Measurements from ENCODE around the gene TMCO4. TPM values are rescaled to one million over a fixed set of nuclear protein-coding genes. Genes with fewer than 3 reads are reported as not detected.

TMCO4 gene
- total RNA-seq, 1 donor from 2014 or later: 16.8 TPM

DNA sequence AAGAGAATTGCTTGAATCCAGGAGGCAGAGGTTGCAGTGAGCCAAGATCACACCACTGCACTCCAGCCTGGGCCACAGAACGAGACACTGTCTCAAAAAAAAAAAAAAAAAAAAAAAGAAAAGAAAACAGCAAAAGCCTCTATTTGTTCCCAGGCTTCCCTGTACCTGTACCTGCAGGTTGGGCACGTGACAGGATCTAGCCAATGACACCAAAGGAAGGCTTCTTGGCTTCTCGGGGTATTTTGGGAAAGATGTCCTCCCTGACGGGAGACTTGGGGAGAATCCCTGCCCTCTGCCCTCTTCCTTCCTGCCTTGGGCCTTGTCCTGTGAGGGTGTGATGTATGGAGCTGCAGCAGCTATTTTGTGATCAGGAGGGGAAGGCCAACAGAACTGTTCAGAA is 22.8 kb downstream of the TMCO4 start:
- intact Hi-C loops (cut with micrococcal nuclease): no loop called here

DNA sequence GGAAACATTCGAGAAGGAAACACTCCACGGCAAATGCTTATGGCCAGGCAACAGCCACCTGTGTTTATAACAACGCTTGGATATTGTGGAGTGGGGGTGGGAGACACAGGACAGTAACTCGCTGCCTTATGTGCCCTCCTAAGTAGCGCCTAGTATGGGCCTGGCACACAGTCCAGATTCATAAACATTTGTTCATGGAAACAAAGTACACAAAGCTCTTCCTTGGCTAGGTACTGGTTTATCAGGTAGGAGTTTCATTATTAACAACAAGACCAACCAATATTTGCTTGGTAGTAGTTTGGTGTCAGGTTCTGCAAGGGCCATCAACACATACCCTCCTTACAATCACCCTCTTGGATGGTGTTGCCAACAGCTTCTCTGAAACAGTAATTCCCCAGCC is 23.4 kb downstream of the TMCO4 start:
- intact Hi-C loops (cut with micrococcal nuclease): no loop called here

- intact Hi-C loops (cut with micrococcal nuclease): no loop called here
Observed at GRCh38 chr1:19775831-19776230, 23.9 kb downstream of the TMCO4 start.

- intact Hi-C loops (cut with micrococcal nuclease): no loop called here
Observed at GRCh38 chr1:19775317-19775716, 24.4 kb downstream of the TMCO4 start.

DNA sequence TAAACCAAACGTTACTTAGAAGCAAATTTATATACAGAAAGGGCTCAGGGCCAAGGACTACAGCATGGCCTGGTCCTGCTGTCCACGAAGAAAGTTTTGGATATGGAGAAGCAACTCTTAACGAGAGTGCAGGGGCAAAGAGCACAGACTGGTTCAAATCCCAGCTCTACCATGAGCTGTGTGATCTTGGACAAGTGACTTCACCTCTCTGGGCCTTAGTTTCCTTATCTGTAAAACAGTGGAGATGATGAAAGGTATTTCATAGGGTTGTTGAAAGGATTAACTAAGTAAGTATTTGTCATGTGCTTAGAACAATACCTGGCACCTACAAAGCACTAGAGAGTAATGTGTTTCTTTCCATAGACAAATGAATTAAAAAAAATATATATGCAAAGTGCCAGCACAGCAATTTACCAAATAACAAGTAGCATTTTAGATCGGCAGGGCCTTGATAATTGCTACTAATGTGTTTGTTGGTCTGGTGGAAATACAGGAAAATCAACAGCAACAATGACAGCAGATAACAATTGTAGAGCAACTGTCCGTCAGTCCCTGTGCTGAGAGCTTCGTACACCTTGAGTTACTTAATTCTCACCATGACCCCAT is 25.4 kb downstream of the TMCO4 start:
- intact Hi-C loops (cut with micrococcal nuclease): no loop called here

DNA sequence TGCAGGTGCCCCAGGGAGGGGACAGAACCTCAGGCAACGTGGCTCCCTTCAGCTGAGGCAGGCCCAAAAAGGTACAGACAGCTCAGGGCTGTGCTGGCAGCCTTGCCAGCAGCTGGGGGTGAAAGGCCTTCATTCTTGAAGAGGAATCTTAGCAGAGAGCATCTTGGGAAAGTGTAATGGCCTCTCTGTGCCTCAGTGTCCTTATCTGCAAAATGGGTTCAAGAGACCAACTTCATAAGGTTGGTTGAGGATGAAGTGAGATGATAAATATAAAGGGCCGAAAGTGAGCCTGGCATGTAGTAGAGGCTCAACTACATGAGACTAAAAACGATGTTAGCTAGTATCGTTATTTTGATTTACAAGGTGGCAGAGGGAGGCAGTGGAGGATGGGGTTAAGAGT is 26.2 kb downstream of the TMCO4 start:
- intact Hi-C loops (cut with micrococcal nuclease): no loop called here

DNA sequence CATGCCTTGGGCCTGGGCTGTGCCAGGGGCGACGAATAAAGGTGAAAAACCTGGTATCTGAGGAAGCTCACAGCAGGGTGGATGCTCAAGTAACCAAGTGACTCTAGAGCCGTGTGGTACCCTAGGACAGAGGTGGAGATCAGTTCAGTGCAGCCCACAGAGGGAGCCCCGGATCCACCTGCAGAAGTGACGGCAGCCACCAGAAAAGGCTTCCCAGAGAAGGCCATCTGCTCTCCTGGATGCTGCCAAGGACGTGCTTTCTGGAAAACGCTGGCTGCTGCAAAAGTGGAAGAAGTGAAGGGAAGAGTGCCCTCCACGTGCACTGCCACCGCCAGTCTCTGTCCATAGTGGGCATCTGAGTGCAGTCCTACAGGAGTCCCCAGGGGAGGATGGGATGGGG is 27.7 kb downstream of the TMCO4 start:
- intact Hi-C loops (cut with micrococcal nuclease): no loop called here

DNA sequence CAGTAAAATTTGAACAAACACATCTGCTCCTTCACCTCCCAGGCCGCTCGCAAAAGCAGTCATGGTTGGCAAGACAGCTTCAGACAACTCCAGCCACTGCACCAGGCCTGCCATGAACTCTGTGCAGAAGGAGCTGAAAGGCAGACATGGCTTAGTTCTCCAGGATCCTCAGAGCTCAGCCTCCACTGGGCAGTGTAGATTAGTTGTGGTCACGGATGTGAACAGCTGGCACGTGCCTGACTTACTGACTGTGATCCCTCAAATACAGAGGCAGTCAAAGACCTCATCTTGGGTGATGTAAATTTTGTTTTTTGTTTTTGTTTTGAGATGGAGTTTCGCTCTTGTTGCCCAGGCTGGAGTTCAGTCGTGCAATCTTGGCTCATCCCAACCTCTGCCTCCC is 28.4 kb downstream of the TMCO4 start:
- intact Hi-C loops (cut with micrococcal nuclease): no loop called here

DNA sequence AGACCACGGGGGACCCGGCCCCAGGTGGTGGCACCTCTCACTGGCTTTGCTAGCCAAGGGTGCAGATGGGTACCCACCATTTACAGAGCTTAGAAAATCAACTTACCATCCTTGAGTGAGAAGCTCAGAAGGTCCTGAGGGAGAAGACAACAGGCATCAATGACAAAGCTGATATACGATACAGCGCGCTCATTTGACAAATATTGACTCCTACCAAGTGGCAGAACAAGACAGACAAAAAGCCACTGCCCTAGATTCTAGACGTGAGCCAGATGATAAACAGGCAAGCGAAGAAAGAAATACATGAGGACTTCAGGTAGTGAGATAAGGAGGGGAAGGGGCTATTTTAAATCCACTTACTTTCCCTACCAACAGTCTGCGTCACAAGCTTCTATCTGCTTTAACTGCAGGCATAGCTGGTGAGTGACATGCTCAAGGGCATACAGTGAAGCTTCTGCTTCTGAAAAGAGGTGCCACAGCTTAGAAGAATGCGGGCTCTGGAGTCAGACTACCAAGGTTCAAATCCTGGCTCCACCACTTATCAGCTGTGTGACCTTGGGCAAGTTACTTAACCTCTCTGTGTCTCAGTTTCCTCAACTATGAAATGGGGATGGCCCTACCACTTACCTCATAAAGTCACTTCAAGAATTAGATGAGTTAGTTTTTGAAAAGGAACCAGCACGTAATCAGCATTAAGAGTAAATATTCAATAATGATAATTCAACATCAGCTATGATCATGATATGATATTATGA is 29.1 kb downstream of the TMCO4 start:
- intact Hi-C loops (cut with micrococcal nuclease): no loop called here

- intact Hi-C loops (cut with micrococcal nuclease): no loop called here
Observed at GRCh38 chr1:19769211-19769932, 30.3 kb downstream of the TMCO4 start.

DNA sequence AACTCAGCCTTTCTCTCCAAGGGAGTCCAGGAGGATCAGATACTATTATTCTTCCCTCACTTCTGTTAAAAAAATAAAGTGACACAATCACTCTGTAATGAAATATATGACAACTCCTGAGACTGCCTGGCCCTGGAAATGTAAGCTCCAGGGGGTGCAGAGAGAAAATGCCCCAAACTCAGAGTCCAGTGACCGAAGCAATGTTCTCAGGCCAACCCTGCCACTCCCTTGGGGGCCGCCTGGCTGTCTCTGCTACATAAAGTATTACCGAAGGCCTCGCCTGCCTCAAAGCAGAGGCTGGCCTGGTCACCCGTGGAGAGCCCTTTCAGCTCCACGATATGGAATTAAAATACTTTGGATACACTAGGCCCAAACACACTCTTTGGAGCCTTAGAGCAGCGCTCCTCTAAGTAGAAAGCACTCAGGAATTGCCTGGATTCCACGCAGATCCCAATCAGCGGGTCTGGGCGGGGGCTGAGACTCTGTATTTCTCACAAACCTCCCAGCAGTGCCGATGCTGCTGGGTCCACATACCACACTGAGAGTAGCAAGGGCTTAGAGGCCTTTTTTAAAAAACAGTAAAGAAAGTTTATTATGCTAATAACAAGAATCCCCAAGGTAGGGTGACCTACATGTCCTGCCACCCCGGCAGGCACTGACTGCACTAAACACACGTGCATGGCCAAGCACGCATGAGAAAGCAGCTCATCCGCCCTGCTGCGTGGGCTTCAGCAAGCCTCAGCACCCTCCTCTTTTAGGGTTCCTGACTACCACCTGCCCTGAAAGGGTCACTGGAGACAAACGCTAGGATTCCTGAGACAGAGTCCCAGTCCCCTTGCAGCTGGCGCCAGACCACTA is 31.1 kb downstream of the TMCO4 start:
- intact Hi-C loops (cut with micrococcal nuclease): no loop called here

DNA sequence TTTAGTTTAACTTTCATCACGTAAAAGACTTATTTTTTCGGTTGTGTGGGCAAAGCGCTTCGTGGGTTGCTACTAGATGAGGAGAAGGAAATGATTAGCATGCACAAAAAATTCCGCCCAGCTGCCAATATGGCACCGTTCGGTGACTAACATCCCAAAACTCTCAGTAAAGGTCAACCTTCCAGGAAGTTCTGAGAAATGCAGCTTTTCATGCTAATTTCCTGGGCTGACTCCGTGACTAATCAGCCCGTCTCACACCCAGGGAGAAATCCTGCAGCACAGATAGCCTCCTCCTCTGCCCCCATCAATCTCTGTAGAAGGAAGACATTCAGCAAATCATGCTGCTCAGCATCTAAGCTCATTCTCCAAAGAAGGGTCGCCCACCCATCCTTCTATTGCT is 34.1 kb downstream of the TMCO4 start:
- intact Hi-C loops (cut with micrococcal nuclease): no loop called here

DNA sequence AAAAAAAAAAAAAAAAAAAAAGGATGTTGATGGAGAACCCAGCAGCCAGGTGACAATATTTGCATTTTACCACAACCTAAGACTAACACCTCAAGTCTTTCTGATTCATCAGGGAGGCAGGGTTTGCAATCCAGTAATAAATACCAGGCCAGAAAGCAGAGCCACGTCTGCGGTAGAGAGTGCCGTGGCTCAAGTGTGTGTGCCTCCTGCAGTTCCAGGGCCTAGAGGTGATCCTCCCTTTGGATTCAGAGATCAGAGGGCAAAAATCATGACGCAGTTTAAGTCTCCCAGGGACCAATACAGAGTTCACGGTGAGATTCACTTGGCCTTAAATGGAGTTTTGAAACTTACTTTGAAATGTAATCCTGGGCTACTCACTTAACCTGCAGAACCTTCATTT is 34.9 kb downstream of the TMCO4 start:
- intact Hi-C loops (cut with micrococcal nuclease): no loop called here

- intact Hi-C loops (cut with micrococcal nuclease): loop anchor here (1.0 kb wide), 1 partner anchor 49 kb away; no protein-coding TSS in a partner anchor
Observed at GRCh38 chr1:19762175-19762779, 37.4 kb downstream of the TMCO4 start.

DNA sequence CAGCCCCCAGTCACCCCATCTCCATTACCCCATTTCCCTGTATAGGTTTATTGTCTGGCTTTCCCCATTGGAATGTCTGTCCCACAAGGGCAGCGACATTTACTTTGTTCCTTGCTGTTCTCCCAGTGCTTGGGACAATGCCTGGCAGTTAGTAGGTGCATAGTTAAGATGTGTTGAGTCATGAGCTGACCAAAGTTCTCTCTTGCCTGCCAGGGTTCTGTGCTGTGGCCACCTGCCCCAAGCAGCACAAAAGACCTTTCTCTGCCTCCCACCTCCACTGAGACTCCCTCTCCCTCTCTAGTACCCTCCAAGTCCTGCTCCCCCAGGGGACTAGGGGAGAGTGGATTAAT is 40.0 kb downstream of the TMCO4 start:
- intact Hi-C loops (cut with micrococcal nuclease): no loop called here

GRCh38 chr1:19758227-19758830 is 41.4 kb downstream of the TMCO4 start:
- intact Hi-C loops (cut with micrococcal nuclease): no loop called here

GRCh38 chr1:19757641-19758040 is 42.1 kb downstream of the TMCO4 start:
- intact Hi-C loops (cut with micrococcal nuclease): no loop called here

GRCh38 chr1:19756480-19756879 is 43.2 kb downstream of the TMCO4 start:
- intact Hi-C loops (cut with micrococcal nuclease): no loop called here

DNA sequence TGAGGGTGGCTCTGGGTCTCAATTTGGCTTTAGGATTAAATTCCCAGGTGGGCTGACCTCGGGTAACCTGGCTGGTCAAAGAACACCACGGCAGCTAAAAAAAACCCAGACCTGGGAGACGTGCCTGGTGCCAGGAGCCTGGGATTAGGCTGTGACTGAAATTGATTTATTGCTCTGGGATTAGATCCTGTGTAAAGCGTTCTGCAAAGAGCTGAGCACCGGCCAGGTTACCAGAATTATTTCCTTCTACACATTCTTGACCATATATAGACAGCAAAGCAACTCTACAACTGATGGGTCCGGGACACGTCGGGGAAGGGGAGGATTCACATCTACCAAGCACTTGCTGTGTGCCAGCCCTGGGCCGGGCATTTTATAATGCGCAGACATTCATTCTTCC is 45.2 kb downstream of the TMCO4 start:
- intact Hi-C loops (cut with micrococcal nuclease): no loop called here

DNA sequence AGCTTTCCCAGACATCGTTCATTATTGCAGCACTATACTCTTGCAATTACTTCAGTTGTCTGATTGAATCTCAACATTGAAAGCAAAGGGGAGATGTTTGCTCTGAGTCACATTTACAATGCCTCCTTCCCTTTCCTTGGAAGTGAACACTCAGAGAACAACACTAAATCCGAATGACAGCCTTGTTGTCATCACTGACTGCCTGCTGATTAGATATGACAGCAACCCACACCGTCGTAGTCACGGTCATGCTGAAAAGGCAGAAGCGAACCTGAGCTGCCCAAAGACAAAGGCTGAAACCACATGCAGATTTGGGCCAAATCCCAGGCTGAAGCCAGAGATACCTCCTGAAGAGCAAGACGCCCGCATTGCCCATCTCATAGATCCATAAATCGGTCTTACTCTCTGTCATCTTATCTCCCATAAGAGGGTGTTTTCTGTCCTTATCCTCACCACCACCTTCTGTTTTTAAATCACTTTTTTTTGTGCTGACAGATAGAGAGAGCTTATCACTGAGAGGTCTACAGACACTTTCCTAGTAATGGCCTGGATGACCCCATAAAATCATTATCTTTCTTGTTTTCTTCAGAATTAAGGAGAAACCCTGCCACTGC is 47.5 kb downstream of the TMCO4 start:
- intact Hi-C loops (cut with micrococcal nuclease): no loop called here

All from T-helper 1 cell treated with Interleukin-12 subunit alpha and Interleukin-12 subunit beta and Interleukin-4 antibody, amounts not matched to agents 30 ng/mL and 1 ng/mL, for 36 hours (primary cell).